DOHH2 (cell line): ENCODE results near the gene SMG6.

Source experiments
- CTCF ChIP-seq: fragments of 200-600 bp; sonication (generic); IDR thresholded peaks from one replicate; pipeline ENCODE4 v1.5.1; 2014; ENCODE audit warnings: antibody characterized with exemption, mild to moderate bottlenecking, low read depth, low read length; ENCODE audit not compliant: poor library complexity, severe bottlenecking
- EZH2phosphoT487 ChIP-seq: fragments of 200-600 bp; sonication (generic); IDR thresholded peaks from 2 replicates; pipeline ENCODE4 v1.6.1; 2017; ENCODE audit warnings: borderline replicate concordance, mild to moderate bottlenecking, antibody characterized with exemption, low read length, moderate library complexity, mixed read lengths

GRCh38 chr17:2299136-2299535, 4.4 kb downstream of the SMG6 start:
- TF ChIP-seq CTCF = no peak
- no peak for TF ChIP-seq EZH2phosphoT487
